ENCODE data around the gene ALPI.

DNA sequence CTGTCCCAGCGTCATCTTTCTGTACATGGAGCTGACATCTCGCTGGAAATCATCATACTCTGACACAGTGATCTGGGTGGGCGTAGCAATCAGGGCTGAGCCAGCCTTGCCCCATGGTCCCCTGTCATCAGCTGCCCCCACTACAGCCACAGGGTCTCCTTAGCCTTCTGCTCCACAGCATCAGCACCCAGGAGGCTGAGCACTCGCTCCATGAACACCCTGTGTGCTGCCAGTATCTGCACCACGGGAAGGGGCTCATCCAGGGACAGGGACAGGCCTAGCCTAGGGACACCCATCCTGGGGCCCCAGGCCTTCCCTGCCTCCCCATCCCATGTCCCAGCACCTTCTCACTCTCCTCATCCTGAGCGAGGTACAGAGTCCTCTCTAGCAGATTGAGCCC lies 37.9 kb upstream of the ALPI start:
- TF ChIP-seq, protein P1, sequence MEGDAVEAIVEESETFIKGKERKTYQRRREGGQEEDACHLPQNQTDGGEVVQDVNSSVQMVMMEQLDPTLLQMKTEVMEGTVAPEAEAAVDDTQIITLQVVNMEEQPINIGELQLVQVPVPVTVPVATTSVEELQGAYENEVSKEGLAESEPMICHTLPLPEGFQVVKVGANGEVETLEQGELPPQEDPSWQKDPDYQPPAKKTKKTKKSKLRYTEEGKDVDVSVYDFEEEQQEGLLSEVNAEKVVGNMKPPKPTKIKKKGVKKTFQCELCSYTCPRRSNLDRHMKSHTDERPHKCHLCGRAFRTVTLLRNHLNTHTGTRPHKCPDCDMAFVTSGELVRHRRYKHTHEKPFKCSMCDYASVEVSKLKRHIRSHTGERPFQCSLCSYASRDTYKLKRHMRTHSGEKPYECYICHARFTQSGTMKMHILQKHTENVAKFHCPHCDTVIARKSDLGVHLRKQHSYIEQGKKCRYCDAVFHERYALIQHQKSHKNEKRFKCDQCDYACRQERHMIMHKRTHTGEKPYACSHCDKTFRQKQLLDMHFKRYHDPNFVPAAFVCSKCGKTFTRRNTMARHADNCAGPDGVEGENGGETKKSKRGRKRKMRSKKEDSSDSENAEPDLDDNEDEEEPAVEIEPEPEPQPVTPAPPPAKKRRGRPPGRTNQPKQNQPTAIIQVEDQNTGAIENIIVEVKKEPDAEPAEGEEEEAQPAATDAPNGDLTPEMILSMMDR (conservative IDR thresholded peaks at IDR 0.05): no peak
- no peak for TF ChIP-seq EZH2 (IDR thresholded peaks at IDR 0.05; ENCODE audit: low read depth)

Data from PC-9 (cell line).